GM19467 (cell line): ENCODE measurements around the gene SHISA5.
A peak's percentile ranks its signal among the peaks of the same experiment; 100 is the strongest.
"Not testable (repeated sequence)": the region's sequence is repeated elsewhere in the genome, so short reads cannot be mapped to it uniquely, and the experiment has no call there.

Experiments
- ATAC-seq: cut with Tn5 transposase; IDR thresholded peaks from one replicate; pipeline ENCODE4 v1.9.1; 2021; ENCODE audit warnings: mild to moderate bottlenecking, moderate library complexity; ENCODE audit not compliant: unreplicated experiment

The SHISA5 gene

GRCh38 chr3:48461767-48462166, 42.2 kb downstream of the SHISA5 start:
- not testable (repeated sequence) for ATAC-seq

- no peak for ATAC-seq
Measured at GRCh38 chr3:48460517-48460902, 43.5 kb downstream of the SHISA5 start.

GRCh38 chr3:48459773-48460516, 44.0 kb downstream of the SHISA5 start:
- no peak for ATAC-seq

- no peak for ATAC-seq
Measured at GRCh38 chr3:48459331-48459730, 44.6 kb downstream of the SHISA5 start.

GRCh38 chr3:48456456-48456855, 47.5 kb downstream of the SHISA5 start:
- ATAC-seq = no peak

- no peak for ATAC-seq
Measured at GRCh38 chr3:48451270-48451669, 52.7 kb downstream of the SHISA5 start.

GRCh38 chr3:48446425-48447193, 57.4 kb downstream of the SHISA5 start, which contains the start of gene ATRIP:
Gene ATRIP (plus strand): TSS chr3:48446737. CDS start chr3:48446846, 109 bp downstream.
- ATAC-seq = peak; percentile 94

- ATAC-seq = no peak
Measured at GRCh38 chr3:48446043-48446424, 57.9 kb downstream of the SHISA5 start.

- no peak for ATAC-seq
Measured at GRCh38 chr3:48445277-48445882, 58.6 kb downstream of the SHISA5 start.

GRCh38 chr3:48441940-48442339, 62.0 kb downstream of the SHISA5 start:
- ATAC-seq = no peak

GRCh38 chr3:48440590-48440958, 63.4 kb downstream of the SHISA5 start:
- no peak for ATAC-seq

- peak; percentile 95 for ATAC-seq
Measured at GRCh38 chr3:48439820-48440589, 64.0 kb downstream of the SHISA5 start, which contains the start of the genes CCDC51 and TMA7. Gene CCDC51 (minus strand): TSS chr3:48440119. CDS start chr3:48435128, 4,991 bp downstream. Gene TMA7 (plus strand): TSS chr3:48440257. CDS start chr3:48440297, 40 bp downstream.

GRCh38 chr3:48437812-48438211, 66.2 kb downstream of the SHISA5 start:
- no peak for ATAC-seq

GRCh38 chr3:48436855-48437254, 67.1 kb downstream of the SHISA5 start:
- ATAC-seq = no peak

- ATAC-seq = no peak
Measured at GRCh38 chr3:48436477-48436787, 67.5 kb downstream of the SHISA5 start.

GRCh38 chr3:48435774-48436476, 68.0 kb downstream of the SHISA5 start:
- ATAC-seq = no peak

- no peak for ATAC-seq
Measured at GRCh38 chr3:48435223-48435595, 68.8 kb downstream of the SHISA5 start.

- ATAC-seq = no peak
Measured at GRCh38 chr3:48434591-48435222, 69.3 kb downstream of the SHISA5 start.

GRCh38 chr3:48433472-48434118, 70.4 kb downstream of the SHISA5 start:
- ATAC-seq = no peak
